A673 (cell line): ENCODE measurements around the gene SLC38A9.

Source experiments
- CTCF ChIP-seq: fragments of 300-800, 200-600 bp; sonication (generic); conservative IDR thresholded peaks from 2 replicates; pipeline ENCODE4 v1.5.1; 2017; ENCODE audit warnings: low read depth, mild to moderate bottlenecking, antibody characterized with exemption, low read length, moderate library complexity, mixed read lengths
- EZH2 ChIP-seq: fragments of 200-600 bp; sonication (generic); IDR thresholded peaks from 2 replicates; pipeline ENCODE4 v1.6.1; 2017; ENCODE audit warnings: borderline replicate concordance, low read depth, mild to moderate bottlenecking, mixed read lengths, antibody characterized with exemption, low read length; ENCODE audit not compliant: poor library complexity, severe bottlenecking

GRCh38 chr5:55675119-55675518, 37.0 kb downstream of the SLC38A9 start:
- TF ChIP-seq CTCF (no peak), EZH2 (no peak)
